Adrenal gland (tissue), 5 donors: Measurements from ENCODE around the gene ARF1.

Experiments
- CTCF ChIP-seq, 6 experiments: fragments of 450-650 bp in 4 of 6; fragments of 200-600 bp in 2 of 6; sonication (generic) in 1 of 6; IDR thresholded peaks; 1 replicate in 5 of 6; 2 replicates in 1 of 6; pipeline versions ENCODE4 v1.5.1 to v1.8.0; 2016 to 2021; ENCODE audit warnings: antibody characterized with exemption in 6 of 6, mild to moderate bottlenecking in 2 of 6, moderate library complexity in 1 of 6
- POLR2A ChIP-seq, 2 donors: fragments of 450-650 bp; IDR thresholded peaks; one replicate each; pipeline ENCODE4 v1.6.1; 2017; ENCODE audit warnings: antibody characterized with exemption in 2 of 2, mild to moderate bottlenecking in 2 of 2, moderate library complexity in 1 of 2
- donor health status: DM: no; HTN: no; CAD: no.

- TF ChIP-seq CTCF (IDR thresholded peaks at IDR 0.05) (no peak), POLR2A (IDR thresholded peaks at IDR 0.05) (no peak)
These were observed 10.5 kb upstream of the ARF1 start for GRCh38 chr1:228071839-228072657.
